ENCODE results near the gene DYRK1A.
A peak's percentile ranks its signal among the peaks of the same experiment; 100 is the strongest.

Gene DYRK1A

GRCh38 chr21:37363936-37364335 lies 2.6 kb upstream of the DYRK1A start:
- H3K4me3 ChIP-seq (ENCODE audit: low read depth, low read length), result no peak overlapping the region

DNA sequence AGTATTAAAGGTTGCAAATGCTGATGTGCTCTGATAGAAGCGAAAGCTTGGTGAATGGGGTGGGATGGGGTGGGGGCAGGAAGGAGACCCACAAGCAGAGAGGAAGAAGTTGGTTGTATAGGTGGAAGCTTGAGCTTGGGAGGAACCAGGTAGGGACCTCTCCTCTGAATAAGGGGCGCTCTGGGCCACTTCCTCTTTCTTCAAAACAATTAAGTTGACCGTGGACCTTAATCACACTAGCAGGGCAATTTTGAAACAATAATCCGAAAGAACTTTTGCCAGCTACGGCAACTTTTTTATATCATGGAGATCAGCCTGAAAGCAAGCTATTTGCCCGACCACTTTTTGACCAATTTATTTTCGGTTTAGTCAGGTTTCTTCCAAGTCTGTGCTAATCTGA lies 1.9 kb upstream of the DYRK1A start:
- H3K4me3 ChIP-seq (ENCODE audit: low read depth, low read length), result no peak overlapping the region
- DNase-seq (ENCODE audit: low read depth), result no peak

More at GRCh38 chr21:37363936-37364335, 2.6 kb upstream of the DYRK1A start:
- DNase-seq (ENCODE audit: low read depth), result no peak

DNA sequence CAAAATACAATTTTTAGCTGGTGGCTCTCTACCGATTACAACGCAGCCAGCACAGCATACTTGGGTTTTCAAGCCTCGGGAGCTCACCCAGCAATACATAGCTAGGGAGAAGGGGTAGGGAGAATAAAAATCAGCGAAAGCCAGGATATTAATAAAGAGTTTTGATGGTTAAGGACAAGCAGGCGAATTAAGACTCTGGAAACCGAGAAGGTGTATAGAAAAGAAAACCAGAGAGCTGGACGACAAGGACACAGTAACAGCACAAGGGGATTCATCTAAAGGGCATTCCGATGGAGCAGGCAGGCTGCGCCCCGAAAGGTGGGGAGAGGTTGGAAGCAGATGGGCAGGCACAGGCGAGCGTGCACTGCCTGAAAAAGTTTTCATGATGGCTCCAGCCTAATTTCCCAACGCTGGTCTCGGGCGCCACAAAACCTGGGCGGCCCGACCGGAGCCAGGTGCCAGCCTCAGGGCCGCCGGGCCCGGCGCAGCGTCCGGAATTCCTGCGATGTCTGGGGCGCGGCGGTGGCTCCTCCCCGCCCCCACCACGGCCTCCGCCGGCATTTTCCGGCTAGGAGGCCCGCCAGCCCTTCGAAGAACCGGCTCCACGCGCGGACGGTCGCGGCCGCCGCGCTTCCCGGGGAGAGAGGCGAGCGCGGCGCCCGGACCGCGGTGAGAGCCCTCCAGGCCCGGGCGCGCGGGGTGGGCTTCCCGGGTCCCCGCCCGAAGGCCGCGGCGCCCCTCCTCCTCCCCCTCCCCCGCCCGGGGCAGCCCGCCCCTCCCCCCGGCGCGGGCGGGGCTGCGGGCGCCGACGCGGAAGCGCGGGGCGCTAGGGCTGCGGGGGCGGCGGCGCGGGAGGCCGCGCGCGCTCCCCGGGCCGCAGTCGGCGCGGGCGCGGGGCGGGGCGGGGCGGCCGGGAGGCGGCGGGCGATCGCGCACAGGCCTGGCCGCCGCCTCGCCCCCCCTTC lies 774 bp upstream of the DYRK1A start:
- H3K4me3 ChIP-seq (ENCODE audit: low read depth, low read length), result peak overlapping the region; percentile 69
- DNase-seq (ENCODE audit: low read depth), result no peak

- no peak for DNase-seq (ENCODE audit: low read depth)
- H3K4me3 ChIP-seq (ENCODE audit: low read depth, low read length), result peak overlapping the region; percentile 69
These were observed 746 bp downstream of the DYRK1A start for GRCh38 chr21:37367336-37367702.

- H3K4me3 ChIP-seq (ENCODE audit: low read depth, low read length), result peak overlapping the region; percentile 69
- DNase-seq (ENCODE audit: low read depth), result no peak
These were observed 1.3 kb downstream of the DYRK1A start for GRCh38 chr21:37367703-37368540.

DNA sequence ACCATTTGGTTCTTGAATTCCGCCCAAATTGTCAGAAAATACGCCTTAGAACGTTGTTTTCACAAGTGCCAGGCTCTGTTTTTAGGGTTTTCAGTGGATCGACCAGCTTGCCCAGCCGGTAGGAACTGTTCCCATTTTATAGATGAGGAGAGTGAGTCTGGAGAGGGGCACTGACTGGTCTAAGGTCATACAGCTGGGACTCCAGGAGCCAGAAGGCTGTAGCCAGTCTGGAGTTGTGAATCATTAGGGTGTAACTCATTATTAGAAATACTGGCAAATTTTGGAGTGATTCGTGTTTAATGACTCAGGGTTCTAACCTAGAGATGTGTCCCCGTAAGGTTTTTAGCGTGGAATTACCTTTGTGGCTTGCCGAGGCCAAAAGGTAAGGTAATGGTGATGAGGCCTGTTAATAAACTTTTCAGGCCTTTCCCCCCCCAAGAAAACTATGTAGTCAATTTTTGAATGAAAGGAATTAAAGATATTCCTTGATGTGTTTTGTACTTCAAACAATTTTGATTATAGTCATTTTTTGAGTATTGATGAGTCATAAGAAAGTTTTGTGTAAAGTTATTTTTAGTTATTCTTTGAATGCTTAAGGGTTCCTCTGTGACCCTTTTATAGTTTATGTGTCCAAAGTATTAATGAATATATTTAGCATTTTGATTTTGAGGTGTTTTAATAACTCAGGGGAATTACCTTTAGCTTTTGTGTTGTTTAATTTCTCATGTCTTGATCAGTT lies 2.1 kb downstream of the DYRK1A start:
- DNase-seq (ENCODE audit: low read depth), result no peak
- H3K4me3 ChIP-seq (ENCODE audit: low read depth, low read length), result peak overlapping the region; percentile 69

DNA sequence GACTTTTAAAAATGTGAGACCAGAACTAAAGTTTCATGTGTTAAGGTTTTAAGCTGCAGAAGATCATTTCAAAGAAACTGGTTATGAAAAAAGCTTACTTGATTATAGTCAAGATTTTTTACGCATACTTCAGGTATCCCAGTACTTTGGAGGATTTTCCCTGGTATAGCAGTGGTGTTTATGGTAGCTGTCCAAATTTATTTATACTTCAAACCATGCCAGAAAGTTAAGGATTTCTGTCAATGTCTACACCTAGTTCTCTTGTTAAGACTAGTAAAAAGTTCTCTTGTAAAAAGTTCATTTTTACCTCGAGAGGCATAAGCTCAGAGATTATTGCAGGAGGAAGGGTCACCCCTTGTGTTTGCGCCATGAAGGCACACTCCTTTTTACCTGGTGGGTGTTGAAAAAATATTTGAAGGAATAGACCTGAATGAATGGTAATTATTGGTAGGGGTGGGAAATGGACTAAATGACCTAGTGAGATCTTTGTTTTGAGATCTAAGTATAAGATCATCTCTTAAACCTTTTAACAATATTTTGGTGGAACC lies 2.8 kb downstream of the DYRK1A start:
- peak overlapping the region; percentile 69 for H3K4me3 ChIP-seq (ENCODE audit: low read depth, low read length)

DNA sequence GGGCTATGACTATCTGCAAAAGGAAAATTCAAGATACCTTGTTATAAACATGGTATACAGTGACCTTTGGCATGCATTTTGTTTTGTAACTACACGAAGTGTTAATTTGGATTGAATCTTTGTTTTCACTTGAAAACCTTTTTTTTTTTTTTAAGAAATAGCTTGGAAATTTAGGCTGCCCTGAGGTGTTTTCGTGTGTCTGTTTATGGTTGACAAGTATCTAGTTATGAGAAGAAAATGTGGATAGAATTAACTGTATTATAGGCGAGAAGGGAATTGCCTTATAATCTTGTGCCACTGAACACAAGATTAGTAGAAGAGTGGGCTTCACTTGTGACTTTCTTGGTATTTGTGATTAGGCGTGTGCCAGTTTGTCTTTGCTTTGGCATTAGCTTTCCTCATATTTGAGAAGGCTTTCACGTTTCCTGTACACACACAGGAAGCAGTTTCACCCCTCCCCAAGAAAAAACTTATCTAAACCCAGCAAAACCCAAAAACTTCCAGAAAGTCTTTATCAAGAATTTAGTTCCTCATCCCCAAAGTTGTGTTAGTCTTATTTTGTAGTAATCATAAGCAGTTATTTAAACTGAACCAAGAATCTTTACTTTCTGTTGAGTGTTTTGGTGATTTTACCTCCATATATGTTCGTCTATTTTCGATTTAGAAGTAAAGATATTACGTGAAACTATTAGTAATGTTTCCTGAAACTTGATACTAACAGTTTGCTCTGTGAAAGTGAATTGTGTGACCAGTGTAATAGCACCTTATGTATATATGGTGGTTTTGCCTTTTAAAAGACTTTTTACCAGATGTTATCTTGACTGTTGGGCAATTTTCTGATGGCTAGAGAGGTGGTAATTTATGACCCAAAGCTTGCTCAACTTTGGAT lies 3.8 kb downstream of the DYRK1A start:
- peak overlapping the region; percentile 39 for H3K4me3 ChIP-seq (ENCODE audit: low read depth, low read length)
- peak; percentile 38 for DNase-seq (ENCODE audit: low read depth)

More for the DNA sequence above, 2.8 kb downstream of the DYRK1A start:
- no peak for DNase-seq (ENCODE audit: low read depth)

- no peak overlapping the region for H3K4me3 ChIP-seq (ENCODE audit: low read depth, low read length)
- no peak for DNase-seq (ENCODE audit: low read depth)
These were observed 4.4 kb downstream of the DYRK1A start for GRCh38 chr21:37371041-37371397.

GRCh38 chr21:37372127-37372731 lies 5.7 kb downstream of the DYRK1A start:
- DNase-seq (ENCODE audit: low read depth), result no peak
- H3K4me3 ChIP-seq (ENCODE audit: low read depth, low read length), result no peak overlapping the region

- no peak overlapping the region for H3K4me3 ChIP-seq (ENCODE audit: low read depth, low read length)
- DNase-seq (ENCODE audit: low read depth), result no peak
These were observed 6.4 kb downstream of the DYRK1A start for GRCh38 chr21:37372951-37373350.

GRCh38 chr21:37373539-37373938 lies 7.0 kb downstream of the DYRK1A start:
- H3K4me3 ChIP-seq (ENCODE audit: low read depth, low read length), result no peak overlapping the region
- DNase-seq (ENCODE audit: low read depth), result no peak

DNA sequence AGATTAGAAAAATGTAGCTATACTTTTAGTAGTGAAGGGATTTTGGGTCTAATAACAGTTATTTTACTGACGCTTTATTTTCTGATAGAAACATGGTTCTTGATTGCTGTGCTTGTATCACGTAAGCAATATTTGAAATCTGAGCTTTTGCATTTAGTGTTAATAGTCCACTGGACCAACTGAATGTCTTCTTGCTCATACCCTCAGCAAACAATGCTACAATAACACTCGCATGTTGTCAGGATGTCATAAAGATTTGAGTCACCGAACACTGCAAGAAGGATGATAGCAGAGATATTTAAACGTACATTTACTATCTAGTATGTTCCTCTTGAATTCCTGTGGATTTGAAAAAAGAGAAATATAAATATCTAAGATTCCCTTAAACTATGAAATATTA lies 7.5 kb downstream of the DYRK1A start:
- DNase-seq (ENCODE audit: low read depth), result peak; percentile 46
- no peak overlapping the region for H3K4me3 ChIP-seq (ENCODE audit: low read depth, low read length)

DNA sequence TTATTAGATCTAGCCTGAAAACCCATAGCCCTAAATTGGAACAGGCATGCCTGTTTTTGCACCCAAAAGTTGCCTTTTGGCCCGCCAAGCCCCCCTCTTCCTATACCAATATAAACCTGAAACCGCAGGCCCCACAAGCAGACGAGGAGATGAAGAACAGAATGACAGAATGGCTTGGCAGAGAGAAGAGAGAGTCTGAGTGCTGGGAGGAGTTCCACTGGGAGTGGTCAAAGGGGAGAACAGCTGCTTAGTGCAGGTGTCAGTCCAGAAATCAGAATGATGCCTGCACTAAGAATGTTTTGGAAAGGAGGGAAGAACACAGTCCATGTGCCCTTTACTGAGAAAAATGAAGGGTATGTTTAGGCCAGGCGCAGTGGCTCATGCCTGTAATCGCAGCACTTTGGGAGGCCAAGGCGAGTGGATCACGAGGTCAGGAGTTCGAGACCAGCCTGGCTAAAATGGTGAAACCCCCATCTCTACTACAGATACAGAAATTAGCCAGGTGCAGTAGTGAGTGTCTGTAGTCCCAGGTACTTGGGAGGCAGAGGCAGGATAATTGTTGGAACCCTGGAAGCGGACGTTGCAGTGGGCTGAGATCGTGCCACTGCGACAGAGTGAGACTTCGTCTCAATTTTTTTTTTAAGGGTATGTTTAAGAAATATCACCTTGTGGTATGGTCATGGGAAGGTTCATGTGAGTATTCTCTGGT lies 9.4 kb downstream of the DYRK1A start:
- no peak overlapping the region for H3K4me3 ChIP-seq (ENCODE audit: low read depth, low read length)
- no peak for DNase-seq (ENCODE audit: low read depth)

GRCh38 chr21:37378700-37379139 lies 12.1 kb downstream of the DYRK1A start:
- DNase-seq (ENCODE audit: low read depth), result no peak
- no peak overlapping the region for H3K4me3 ChIP-seq (ENCODE audit: low read depth, low read length)

- DNase-seq (ENCODE audit: low read depth), result no peak
- H3K4me3 ChIP-seq (ENCODE audit: low read depth, low read length), result no peak overlapping the region
These were observed 14.1 kb downstream of the DYRK1A start for GRCh38 chr21:37380349-37381323.

Measured in skeletal muscle cell (primary cell).